Skin epidermis (tissue), 12 donors: ENCODE measurements around the gene LRMDA.
A peak's percentile ranks its signal among the peaks of the same experiment; 100 is the strongest.

Source experiments
- H3K27ac ChIP-seq, 21 experiments: fragments of 200-600 bp; sonication (generic) in 11 of 21; one replicate each; pipeline ENCODE4 v1.5.0; 2020; ENCODE audit warnings: mild to moderate bottlenecking in 3 of 21, inconsistent platforms in 2 of 21, moderate library complexity in 2 of 21
- H3K4me3 ChIP-seq, 7 experiments: fragments of 200-600 bp; sonication (generic) in 2 of 7; one replicate each; pipeline ENCODE4 v1.5.0; 2020; ENCODE audit warnings: inconsistent platforms in 2 of 7, mild to moderate bottlenecking in 2 of 7, moderate library complexity in 1 of 7

LRMDA gene

DNA sequence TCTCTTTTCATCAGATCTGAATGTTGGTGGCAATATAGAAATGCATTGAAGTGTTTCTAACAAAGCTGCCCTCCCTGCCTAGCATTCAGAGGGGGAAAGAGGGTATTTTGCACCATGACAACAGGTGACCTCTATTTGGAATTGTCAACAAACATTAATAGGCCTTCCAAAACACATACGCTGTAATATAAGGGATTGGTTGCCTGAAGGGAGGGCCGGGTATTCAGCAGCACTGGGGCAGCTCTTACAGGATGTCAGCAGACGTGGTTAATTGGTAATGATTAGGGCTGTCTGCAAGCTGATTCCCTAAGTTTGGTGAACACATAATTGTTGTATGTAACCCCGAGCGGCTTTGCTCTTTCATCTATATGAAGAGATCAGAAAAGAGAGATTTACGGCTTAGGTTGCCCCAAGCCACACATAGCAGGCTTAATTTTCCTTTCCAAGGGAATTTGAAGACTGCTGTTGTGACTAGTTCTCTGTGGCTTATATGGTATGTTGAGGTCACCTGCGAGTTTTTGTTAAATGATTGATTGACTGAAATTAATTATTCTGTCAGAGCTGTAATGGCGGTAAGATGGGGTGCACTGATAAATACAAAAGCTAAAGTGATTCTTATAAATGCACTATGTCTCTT, 759.3 kb downstream of the LRMDA start:
- Histone ChIP-seq H3K27ac (no peak overlapping the region), H3K4me3 (no peak overlapping the region)

DNA sequence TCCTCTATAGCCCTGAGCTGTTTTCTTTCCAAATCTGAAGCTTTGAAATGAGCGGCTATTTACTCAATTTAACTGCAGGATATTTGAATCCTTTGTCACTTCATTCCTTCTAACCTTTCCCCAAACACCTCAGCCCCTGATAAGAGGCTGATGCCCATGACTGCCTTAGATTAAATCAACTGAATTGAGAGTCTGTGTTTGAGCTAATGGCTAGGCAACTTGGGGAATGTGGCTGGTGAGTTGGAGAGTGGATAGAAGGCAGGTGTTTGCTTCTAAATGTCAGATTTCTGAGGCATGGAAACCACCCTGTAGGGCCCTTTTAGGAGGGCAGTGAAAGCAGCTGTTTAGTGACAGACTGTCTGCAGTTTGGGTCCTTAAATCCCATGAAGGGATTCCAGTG, 759.9 kb downstream of the LRMDA start:
- no peak overlapping the region for H3K27ac ChIP-seq
- H3K4me3 ChIP-seq = no peak overlapping the region

DNA sequence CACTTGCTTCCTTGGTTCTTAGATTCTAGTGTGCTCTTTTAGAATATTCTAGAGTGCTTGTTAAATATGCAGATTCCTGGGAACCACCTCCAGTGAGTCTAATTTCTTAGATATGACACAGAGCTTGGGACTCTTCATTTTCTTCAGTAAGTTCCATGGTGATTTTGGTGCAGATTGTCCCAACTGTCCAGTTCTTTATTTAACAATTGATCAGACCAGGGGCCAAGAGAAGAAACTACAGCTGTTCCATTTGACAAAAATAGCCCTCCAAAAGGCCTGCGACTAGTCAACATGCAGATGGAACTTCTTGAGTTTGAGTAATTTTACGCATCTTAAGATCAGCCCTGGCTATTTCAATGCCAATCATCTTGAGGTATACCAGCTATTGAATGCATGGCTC, 760.7 kb downstream of the LRMDA start:
- H3K4me3 ChIP-seq = no peak overlapping the region
- no peak overlapping the region for H3K27ac ChIP-seq

DNA sequence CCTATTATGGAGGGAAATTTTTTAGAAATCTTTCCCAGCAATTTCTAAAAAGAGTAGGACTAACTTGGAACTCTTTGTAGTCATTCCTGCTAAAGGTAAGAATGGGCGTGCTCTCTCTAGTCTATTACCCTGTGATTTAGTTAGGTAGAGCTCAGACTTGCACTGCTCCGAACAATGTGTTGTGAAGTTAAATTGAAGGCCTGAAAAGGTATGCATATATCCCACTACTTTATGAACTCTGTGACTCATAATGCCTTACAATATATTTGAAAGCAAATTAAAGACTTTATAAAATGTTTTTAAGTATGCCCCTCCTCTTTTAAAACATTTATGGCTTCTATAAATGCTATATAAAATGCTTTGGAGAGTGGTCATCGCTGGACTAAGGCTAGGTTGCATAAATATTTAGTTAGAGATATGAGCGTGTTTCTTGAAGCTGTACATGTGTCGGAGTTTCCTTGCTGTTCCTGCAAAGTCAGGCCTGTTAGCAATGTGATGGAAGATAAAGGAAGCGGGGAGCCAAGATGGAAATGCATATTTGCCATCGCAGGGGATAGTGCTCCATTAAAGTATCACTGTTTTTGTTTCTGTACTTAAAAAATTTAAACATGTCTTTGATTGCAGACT, 761.4 kb downstream of the LRMDA start:
- no peak overlapping the region for H3K4me3 ChIP-seq
- no peak overlapping the region for H3K27ac ChIP-seq

DNA sequence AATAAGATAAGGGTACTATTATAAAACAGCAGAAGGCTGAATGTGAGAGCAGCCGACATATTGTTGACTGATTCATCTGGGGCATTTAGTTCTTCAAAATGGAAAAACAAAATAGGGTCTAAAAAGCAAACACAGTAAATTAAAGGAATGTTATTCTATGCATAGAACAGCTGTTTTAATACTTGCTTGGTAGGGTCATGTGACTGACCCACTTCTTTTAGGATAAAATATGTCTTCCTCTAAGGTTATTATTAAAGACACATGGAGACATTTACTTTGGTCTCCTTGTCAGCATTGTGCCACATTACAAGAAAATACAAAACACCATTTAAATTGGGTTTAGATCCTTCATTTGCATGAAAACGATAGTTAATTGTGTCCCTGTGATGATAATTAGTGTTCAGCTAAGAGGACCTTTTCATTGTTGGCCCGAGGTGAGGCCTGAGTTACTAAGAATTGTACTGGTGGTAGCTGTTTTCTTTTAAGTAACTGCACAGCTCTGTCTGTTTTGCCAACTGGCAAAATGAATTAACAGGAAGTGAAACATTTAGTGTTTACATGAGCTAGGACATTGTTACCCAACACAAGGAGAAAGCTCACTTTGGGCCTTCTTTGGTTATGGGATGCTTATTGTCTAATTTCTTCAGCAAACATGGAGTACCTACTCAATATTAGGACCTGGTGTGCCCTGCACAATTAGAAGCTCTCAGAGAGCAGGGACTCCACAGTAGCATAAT, 764.4 kb downstream of the LRMDA start:
- peak overlapping the region in 4 of 21 experiments; percentile 20 to 58 (median 29) for H3K27ac ChIP-seq
- no peak overlapping the region for H3K4me3 ChIP-seq

- no peak overlapping the region for H3K27ac ChIP-seq
- no peak overlapping the region for H3K4me3 ChIP-seq
Measured at GRCh38 chr10:76197293-76197692, 765.9 kb downstream of the LRMDA start.

DNA sequence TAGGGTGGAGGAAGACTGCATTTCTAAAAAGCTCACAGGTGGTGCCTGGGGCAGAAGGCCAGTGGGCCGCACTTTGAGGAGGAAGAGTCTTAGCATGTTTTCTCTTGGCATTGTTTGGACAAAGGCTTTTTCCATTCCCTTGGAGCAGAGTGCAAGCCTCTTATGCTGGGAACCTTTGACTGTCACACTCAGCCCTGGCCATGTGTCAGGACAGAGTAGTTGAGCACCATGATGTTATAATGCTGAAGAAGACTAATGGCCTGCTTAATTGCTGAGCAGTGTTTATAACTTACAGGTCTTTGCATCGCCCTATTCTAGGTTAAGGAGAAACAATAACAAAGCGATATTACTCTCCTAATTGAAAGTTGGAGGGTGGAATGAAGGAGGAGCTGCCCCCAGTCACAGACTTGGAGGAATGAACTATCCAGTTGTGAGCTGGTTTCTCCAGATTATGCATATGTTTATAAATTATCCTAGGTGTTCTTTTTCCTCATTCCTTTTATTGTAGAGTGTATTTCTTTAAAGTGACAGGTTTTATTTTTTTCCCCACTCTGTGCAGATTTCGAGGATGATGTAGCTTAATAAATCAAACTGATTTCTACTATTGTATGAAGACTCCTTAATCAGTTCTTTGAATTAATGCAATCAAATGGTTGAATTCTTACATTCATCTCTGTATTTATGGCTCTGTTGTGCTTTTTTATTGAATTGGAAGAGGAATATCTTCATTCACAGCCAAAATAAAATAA, 767.0 kb downstream of the LRMDA start:
- H3K4me3 ChIP-seq = no peak overlapping the region
- H3K27ac ChIP-seq = no peak overlapping the region

GRCh38 chr10:76201962-76202361, 770.5 kb downstream of the LRMDA start:
- peak overlapping the region in 5 of 21 experiments; percentile 14 to 61 (median 42) for H3K27ac ChIP-seq
- H3K4me3 ChIP-seq = no peak overlapping the region

GRCh38 chr10:76202777-76203176, 771.4 kb downstream of the LRMDA start:
- H3K4me3 ChIP-seq = no peak overlapping the region
- H3K27ac ChIP-seq = peak overlapping the region in 5 of 21 experiments; percentile 31 to 59 (median 52)

- H3K27ac ChIP-seq = peak overlapping the region in 1 of 21 experiments; percentile 29
- no peak overlapping the region for H3K4me3 ChIP-seq
Measured at GRCh38 chr10:76205361-76205760, 773.9 kb downstream of the LRMDA start.

GRCh38 chr10:76206797-76207352, 775.5 kb downstream of the LRMDA start:
- no peak overlapping the region for H3K27ac ChIP-seq
- H3K4me3 ChIP-seq = no peak overlapping the region

DNA sequence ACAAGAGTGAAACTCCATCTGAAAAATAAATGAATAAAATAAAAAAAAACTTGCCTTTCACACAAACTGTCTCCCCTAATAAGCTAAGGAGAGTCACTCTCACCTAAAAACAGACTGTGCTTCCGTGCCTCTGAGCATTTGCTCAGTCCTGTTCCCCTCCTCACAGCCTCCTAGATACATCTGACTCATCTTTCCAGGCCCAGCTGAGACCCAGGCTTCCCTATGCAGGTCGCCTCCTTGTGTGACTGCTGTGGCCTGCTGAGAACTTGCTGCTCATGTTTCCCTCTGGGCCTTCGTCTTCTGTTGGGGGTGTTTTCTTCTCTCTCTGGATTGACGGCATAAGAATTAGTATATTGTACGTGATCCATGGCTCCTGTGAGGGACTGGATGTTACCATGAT, 777.7 kb downstream of the LRMDA start:
- H3K27ac ChIP-seq = no peak overlapping the region

DNA sequence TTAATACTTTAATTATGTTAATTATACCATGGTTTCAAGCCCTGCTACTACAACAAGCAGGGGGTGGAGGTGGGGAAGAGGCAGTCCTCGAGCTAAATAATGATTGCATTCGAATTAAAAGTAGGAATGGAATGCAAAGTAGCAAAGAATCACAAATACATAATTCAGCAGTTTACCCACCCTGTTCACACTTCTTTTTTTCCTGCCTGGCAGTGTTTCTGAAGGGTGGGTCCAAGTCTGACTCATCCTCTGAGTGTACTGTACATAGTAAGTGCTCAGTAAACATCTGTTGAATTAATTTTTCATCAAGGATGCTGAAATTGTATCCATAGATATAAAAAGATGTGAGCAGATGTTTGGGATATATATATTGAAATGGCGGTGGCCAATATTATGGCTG, 778.8 kb downstream of the LRMDA start:
- Histone ChIP-seq H3K4me3 (no peak overlapping the region), H3K27ac (no peak overlapping the region)

More for the DNA sequence above, 777.7 kb downstream of the LRMDA start:
- no peak overlapping the region for H3K4me3 ChIP-seq

DNA sequence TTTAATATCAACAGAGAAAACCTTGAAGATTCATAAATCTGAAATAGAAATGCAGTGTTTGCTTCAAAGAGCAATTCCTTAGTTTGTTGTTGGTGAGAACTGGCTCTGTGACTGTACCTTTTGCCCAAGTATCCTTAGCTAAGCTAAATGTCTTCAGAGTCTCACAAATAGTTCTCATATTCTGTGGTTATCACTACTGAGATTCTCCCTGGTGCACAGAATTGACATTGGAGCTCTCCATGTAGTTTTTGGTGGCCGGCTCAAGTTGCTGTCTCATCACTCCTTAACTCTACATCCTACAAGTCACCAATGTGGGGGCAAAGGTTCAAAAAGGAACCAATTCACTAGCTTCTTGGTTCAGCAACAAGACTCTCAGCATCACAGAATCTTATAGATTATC, 780.3 kb downstream of the LRMDA start:
- H3K27ac ChIP-seq = no peak overlapping the region
- H3K4me3 ChIP-seq = no peak overlapping the region

- Histone ChIP-seq H3K27ac (no peak overlapping the region), H3K4me3 (no peak overlapping the region)
Measured at GRCh38 chr10:76213876-76214275, 782.5 kb downstream of the LRMDA start.

- H3K27ac ChIP-seq = no peak overlapping the region
- no peak overlapping the region for H3K4me3 ChIP-seq
Measured at GRCh38 chr10:76218035-76218434, 786.6 kb downstream of the LRMDA start.

DNA sequence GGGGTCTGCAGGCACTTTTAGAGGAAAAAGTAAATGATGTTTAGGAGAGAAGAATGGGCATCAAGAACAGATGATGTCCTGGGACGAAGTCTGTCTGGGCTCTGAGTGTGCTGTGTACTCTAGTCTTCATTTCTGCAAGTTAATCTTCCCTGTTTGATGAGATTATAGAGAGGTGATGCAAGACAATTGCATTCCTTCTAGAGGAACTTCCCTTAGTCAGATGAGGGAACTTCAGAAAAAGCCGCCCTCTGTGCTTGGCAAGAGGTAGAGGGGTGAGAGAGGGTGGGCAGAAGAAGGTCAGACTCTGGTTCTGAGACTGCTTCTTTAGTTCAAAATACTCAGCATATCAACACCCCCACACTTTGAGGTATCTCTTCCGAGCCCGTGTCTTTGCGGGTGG, 797.9 kb downstream of the LRMDA start:
- no peak overlapping the region for H3K27ac ChIP-seq
- no peak overlapping the region for H3K4me3 ChIP-seq

- Histone ChIP-seq H3K27ac (no peak overlapping the region), H3K4me3 (no peak overlapping the region)
Measured at GRCh38 chr10:76230921-76231285, 799.5 kb downstream of the LRMDA start.

DNA sequence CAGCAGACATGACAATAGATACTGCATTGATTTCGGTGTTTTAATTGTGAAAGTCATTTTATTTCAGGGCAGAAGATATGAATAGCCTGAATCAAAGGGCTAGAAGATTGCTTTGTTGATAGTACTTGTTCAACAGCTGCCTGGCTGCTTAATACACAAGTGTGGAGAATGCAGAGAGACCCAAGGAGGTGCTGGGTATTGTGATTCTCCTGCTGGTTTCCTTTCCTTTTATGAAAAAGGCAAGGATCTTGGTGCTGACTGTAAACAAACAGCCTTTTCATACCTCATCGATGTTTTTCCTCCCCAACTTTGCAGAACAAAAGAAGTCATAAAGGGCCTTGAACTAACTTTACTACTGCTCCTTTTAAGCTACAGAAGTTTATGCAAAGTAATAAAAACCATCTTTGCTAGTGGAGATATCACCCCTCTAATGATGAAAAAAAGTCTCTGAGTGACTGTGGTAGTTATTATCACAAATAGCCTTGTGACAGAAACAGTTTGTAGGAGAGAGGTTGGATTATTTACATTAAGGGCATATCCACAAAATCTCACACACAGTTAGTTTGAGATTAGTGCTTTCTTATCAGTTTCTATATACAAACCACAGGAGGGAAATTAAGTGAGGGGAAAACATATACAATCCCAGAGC, 800.0 kb downstream of the LRMDA start:
- H3K27ac ChIP-seq = no peak overlapping the region
- no peak overlapping the region for H3K4me3 ChIP-seq
